Upper lobe of right lung (tissue), 1 donor: ENCODE data around the gene CD40LG. TPM values are rescaled to one million over a fixed set of nuclear protein-coding genes. Genes with fewer than 3 reads are reported as not detected.
A peak's percentile ranks its signal among the peaks of the same experiment; 100 is the strongest.

Experiments used
- ATAC-seq: fragments of 200-7000 bp; cut with Tn5 transposase; one replicate; pipeline ENCODE4 v1.9.1; 2020; ENCODE audit warnings: mild to moderate bottlenecking, moderate library complexity
- DNase-seq: peaks from one replicate; pipeline ENCODE4 v3.0.0-alpha.2; 2020
- H3K27ac ChIP-seq: fragments of 200-600 bp; one replicate; pipeline ENCODE4 v1.8.0; 2022
- H3K27me3 ChIP-seq: fragments of 200-600 bp; one replicate; pipeline ENCODE4 v1.8.0; 2022; ENCODE audit warnings: mild to moderate bottlenecking
- H3K36me3 ChIP-seq: fragments of 200-600 bp; one replicate; pipeline ENCODE4 v1.8.0; 2022
- H3K4me1 ChIP-seq: fragments of 200-600 bp; one replicate; pipeline ENCODE4 v1.8.0; 2022
- H3K4me3 ChIP-seq: fragments of 200-600 bp; one replicate; pipeline ENCODE4 v1.8.0; 2022; ENCODE audit warnings: mild to moderate bottlenecking
- H3K9me3 ChIP-seq: fragments of 200-600 bp; one replicate; pipeline ENCODE4 v1.8.0; 2022
- intact Hi-C: fragments of 100-400 bp; cut with DNase I; formaldehyde crosslinking; loops from one replicate; pipeline ENCODE4 v1.11.0; 2022
- total RNA-seq: library from RNA; stranded (reverse); fragmentation: NEBNext Ultra II Directional; extraction: Animal tissue kit (Norgen Biotek cat#: 25700); gene quantifications from one replicate; pipeline ENCODE4 v1.2.1, GENCODE V29; 2021
- TF ChIP-seq, protein P1 (sequence below): fragments of 200-600 bp; IDR thresholded peaks from one replicate; pipeline ENCODE4 v1.8.0; 2022; ENCODE audit warnings: antibody characterized with exemption
- donor health status: DM: no; HTN: yes; CAD: no; lungs with severe emphysema.

CD40LG gene
- total RNA-seq, 1 donor from 2014 or later, result 1.6 TPM

DNA sequence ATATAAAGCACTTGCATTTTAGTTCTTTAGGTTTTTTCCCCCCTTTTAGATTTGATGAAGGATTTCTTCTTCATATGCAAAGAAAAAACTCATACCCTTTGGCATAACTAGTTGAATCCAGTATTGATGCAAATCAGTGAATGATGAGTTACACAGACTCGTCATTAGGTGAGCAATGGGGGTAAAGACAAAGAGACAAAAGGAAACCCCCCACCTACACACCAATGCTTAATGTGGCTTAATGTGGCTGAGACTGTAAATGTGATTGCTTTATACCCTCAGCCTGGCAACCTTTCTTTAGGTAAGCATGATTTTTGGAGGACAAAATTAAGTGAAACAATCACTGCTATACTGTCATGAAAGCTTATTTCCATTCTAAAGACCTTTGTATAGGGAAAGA, 39.5 kb downstream of the CD40LG start:
- TF ChIP-seq, protein P1, sequence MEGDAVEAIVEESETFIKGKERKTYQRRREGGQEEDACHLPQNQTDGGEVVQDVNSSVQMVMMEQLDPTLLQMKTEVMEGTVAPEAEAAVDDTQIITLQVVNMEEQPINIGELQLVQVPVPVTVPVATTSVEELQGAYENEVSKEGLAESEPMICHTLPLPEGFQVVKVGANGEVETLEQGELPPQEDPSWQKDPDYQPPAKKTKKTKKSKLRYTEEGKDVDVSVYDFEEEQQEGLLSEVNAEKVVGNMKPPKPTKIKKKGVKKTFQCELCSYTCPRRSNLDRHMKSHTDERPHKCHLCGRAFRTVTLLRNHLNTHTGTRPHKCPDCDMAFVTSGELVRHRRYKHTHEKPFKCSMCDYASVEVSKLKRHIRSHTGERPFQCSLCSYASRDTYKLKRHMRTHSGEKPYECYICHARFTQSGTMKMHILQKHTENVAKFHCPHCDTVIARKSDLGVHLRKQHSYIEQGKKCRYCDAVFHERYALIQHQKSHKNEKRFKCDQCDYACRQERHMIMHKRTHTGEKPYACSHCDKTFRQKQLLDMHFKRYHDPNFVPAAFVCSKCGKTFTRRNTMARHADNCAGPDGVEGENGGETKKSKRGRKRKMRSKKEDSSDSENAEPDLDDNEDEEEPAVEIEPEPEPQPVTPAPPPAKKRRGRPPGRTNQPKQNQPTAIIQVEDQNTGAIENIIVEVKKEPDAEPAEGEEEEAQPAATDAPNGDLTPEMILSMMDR, result no peak
- no peaks in the 10 kb centered on the region for H3K4me1 ChIP-seq
- no peak overlapping the region for H3K27ac ChIP-seq
- intact Hi-C loops, result no loop called here
- peaks cover 4% of the 10 kb centered on the region for H3K36me3 ChIP-seq
- ATAC-seq (no peak), DNase-seq (no peak)
- no peaks in the 10 kb centered on the region for H3K9me3 ChIP-seq
- no peaks in the 10 kb centered on the region for H3K27me3 ChIP-seq
- no peak overlapping the region for H3K4me3 ChIP-seq

DNA sequence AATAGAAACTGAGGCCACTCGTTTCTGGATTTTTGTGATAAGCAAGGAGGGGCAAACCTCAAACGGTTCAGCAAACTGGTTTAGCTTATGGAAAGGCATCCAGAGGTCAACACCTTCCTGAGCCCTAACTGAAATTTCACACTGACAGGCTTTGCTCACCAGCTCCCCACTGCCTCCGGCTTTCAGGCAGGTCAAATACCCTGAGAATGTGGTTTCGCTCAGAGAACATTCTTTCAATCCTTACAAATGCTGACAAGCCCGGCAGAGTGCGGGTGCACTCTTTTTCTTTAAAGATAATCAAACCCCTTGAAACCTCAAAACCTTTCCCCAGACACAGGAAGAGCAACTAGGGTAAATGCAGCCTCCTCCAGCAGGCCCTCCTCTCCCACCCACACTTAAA, 41.5 kb downstream of the CD40LG start:
- no peak overlapping the region for H3K27ac ChIP-seq
- intact Hi-C loops, result no loop called here
- H3K9me3 ChIP-seq, result no peaks in the 10 kb centered on the region
- DNase-seq (no peak), ATAC-seq (no peak)
- H3K36me3 ChIP-seq, result peaks cover 4% of the 10 kb centered on the region
- H3K4me3 ChIP-seq, result no peak overlapping the region
- H3K27me3 ChIP-seq, result no peaks in the 10 kb centered on the region
- TF ChIP-seq, protein P1, result no peak
- H3K4me1 ChIP-seq, result no peaks in the 10 kb centered on the region

DNA sequence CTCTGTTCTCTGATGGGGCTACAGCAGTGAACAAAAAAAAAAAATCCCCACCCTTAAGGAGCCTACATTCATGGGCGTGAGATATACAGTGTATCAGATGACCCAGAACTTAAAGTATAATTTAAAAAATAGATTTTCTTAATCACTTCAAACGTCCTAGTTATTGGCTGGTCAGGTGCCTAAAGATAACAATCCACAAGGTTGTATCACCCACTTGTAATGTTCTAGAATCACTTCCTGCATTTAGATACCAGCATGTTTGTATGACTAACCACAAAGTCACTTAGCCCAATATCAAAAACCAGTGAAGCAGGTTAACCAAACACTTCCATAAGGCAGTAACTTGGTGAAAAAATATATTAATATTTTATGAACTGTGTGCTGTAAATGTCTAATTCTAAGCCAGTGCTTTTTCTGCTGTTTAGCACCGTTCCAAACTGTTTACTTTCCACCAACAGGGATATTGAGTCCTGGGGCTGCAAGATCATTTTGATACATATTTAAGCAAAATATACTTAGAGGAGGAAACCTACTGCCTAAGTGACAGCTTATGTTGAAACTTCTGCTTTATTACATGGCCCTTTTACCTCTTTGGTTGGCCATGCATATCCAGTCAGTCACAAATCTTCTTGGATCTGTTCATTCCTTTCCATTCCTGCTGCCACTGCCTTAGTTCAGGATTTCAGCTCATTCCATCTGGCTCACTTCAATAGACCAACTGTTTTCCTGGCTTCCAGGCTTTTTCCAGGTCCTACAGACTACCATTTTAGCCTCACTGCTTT, 43.3 kb downstream of the CD40LG start:
- Histone ChIP-seq H3K36me3 (no peaks in the 10 kb centered on the region), H3K9me3 (no peaks in the 10 kb centered on the region), H3K27ac (no peak overlapping the region), H3K27me3 (no peaks in the 10 kb centered on the region), H3K4me1 (no peaks in the 10 kb centered on the region), H3K4me3 (no peak overlapping the region)
- no peak for DNase-seq
- no peak for ATAC-seq
- TF ChIP-seq, protein P1, result no peak
- intact Hi-C loops, result no loop called here

DNA sequence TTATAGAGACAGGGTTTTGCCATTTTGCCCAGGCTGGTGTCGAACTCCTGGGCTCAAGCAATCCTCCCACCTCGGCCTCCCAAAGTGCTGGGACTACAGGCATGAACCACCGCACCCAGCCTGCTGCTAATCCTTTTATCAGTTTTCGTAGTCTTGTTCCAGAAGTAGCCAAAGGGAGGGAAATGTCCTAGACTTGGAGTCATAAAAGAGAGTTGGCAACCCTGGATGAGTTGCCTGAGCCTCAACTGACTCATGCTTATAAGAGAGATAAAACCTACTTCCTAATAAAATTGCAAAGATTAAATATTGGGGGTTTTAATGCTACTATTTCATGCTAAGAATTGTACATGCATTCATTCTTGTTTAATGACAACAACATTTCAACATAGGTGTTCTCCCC, 44.3 kb downstream of the CD40LG start:
- no peaks in the 10 kb centered on the region for H3K4me1 ChIP-seq
- no peak for DNase-seq
- H3K9me3 ChIP-seq, result no peaks in the 10 kb centered on the region
- intact Hi-C loops, result no loop called here
- TF ChIP-seq, protein P1, result no peak
- H3K27me3 ChIP-seq, result no peaks in the 10 kb centered on the region
- H3K4me3 ChIP-seq, result no peak overlapping the region
- H3K36me3 ChIP-seq, result no peaks in the 10 kb centered on the region
- ATAC-seq, result no peak
- H3K27ac ChIP-seq, result no peak overlapping the region

DNA sequence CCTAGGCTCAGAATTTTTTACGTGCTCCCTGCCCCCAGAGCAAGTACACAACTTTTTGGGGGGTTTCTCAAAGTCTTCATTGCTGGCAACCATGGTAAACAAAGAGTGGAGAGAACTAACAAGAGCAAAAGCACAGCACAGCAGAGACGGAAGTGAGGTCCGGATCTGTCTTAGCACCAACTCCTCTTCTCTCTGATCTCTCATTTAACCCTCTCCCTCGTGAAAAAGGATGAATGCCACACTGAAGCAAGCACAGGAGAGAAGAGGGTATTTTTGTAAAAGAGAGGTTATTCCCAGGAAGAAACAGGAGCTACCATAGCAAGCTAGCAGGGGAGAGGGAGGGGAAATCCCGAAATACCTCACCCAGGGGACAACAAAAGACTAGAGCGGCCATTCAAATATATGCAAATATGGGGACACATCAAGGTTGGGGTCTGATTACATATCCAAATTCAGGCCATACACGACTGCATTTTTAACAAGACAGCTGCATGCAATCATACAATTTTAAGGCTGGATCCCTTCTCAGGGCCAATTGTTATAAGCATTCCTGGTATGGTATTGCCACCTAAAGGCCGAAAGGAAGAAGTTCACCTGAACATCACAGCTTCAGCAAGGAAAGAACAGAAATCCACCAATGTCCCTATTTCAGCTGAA, 46.6 kb downstream of the CD40LG start:
- H3K4me1 ChIP-seq, result no peaks in the 10 kb centered on the region
- H3K4me3 ChIP-seq, result no peak overlapping the region
- H3K27me3 ChIP-seq, result no peaks in the 10 kb centered on the region
- TF ChIP-seq, protein P1, result peak; percentile 47
- no peaks in the 10 kb centered on the region for H3K36me3 ChIP-seq
- intact Hi-C loops, result no loop called here
- no peak overlapping the region for H3K27ac ChIP-seq
- peak; percentile 56 for ATAC-seq
- no peaks in the 10 kb centered on the region for H3K9me3 ChIP-seq
- no peak for DNase-seq
